A549 (cell line): ENCODE data around the gene ARID5B.

Source experiments
- CEBPB ChIP-seq, 2 experiments: fragments of >200 bp in 1 of 2; sonication (Bioruptor Twin) in 1 of 2; formaldehyde crosslinking in 1 of 2; IDR thresholded peaks; 2 replicates each; pipeline ENCODE4 v1.6.1; 2012 to 2016
- FOSL2 ChIP-seq, 2 experiments: fragments of 450-650 bp in 1 of 2; fragments of >200 bp in 1 of 2; sonication (Bioruptor Twin) in 1 of 2; formaldehyde crosslinking; IDR thresholded peaks; 2 replicates each; pipeline versions ENCODE4 v1.5.0 to v1.6.1; 2016 to 2020; ENCODE audit warnings: mild to moderate bottlenecking in 1 of 2, moderate library complexity in 1 of 2
- HEYL ChIP-seq: fragments of 250-450 bp; sonication (Bioruptor Pico); IDR thresholded peaks from 2 replicates; pipeline ENCODE4 v1.8.0; 2021; ENCODE audit warnings: mild to moderate bottlenecking, moderate library complexity
- HOXB5 ChIP-seq: fragments of 250-450 bp; sonication (Bioruptor Pico); IDR thresholded peaks from 2 replicates; pipeline ENCODE4 v1.5.0; 2020; ENCODE audit warnings: mild to moderate bottlenecking, moderate library complexity
- KDM1A ChIP-seq: fragments of 200-600 bp; sonication (generic); IDR thresholded peaks from 2 replicates; pipeline ENCODE4 v1.6.1; 2016; ENCODE audit warnings: low read depth, mild to moderate bottlenecking
- NPAS2 ChIP-seq: fragments of 250-450 bp; sonication (Bioruptor Pico); IDR thresholded peaks from 2 replicates; pipeline ENCODE4 v1.8.0; 2022; ENCODE audit warnings: mild to moderate bottlenecking, moderate library complexity, borderline replicate concordance
- PHF8 ChIP-seq: fragments of 200-600 bp; sonication (generic); IDR thresholded peaks from 2 replicates; pipeline ENCODE4 v1.6.1; 2016; ENCODE audit warnings: low read depth, mild to moderate bottlenecking, antibody characterized with exemption, moderate library complexity, borderline replicate concordance
- POLR2A ChIP-seq: IDR thresholded peaks from 2 replicates; pipeline ENCODE4 v1.6.1; 2012; ENCODE audit warnings: mild to moderate bottlenecking, low read length
- RFX5 ChIP-seq: fragments of 450-650 bp; IDR thresholded peaks from 2 replicates; pipeline ENCODE4 v1.7.1; 2014; ENCODE audit warnings: antibody characterized with exemption, mild to moderate bottlenecking, moderate library complexity
- RNF2 ChIP-seq: fragments of 200-600 bp; sonication (generic); IDR thresholded peaks from 2 replicates; pipeline ENCODE4 v1.6.1; 2016; ENCODE audit warnings: low read depth, mild to moderate bottlenecking, antibody characterized with exemption, moderate library complexity, borderline replicate concordance
- TF ChIP-seq, protein P1 (sequence below): fragments of >200 bp; sonication (Bioruptor Twin); formaldehyde crosslinking; IDR thresholded peaks from 3 replicates; pipeline ENCODE4 v1.5.1; 2016
- TF ChIP-seq, protein P2 (sequence below): IDR thresholded peaks from 2 replicates; pipeline ENCODE4 v1.6.1; 2012

- TF ChIP-seq, protein P1, sequence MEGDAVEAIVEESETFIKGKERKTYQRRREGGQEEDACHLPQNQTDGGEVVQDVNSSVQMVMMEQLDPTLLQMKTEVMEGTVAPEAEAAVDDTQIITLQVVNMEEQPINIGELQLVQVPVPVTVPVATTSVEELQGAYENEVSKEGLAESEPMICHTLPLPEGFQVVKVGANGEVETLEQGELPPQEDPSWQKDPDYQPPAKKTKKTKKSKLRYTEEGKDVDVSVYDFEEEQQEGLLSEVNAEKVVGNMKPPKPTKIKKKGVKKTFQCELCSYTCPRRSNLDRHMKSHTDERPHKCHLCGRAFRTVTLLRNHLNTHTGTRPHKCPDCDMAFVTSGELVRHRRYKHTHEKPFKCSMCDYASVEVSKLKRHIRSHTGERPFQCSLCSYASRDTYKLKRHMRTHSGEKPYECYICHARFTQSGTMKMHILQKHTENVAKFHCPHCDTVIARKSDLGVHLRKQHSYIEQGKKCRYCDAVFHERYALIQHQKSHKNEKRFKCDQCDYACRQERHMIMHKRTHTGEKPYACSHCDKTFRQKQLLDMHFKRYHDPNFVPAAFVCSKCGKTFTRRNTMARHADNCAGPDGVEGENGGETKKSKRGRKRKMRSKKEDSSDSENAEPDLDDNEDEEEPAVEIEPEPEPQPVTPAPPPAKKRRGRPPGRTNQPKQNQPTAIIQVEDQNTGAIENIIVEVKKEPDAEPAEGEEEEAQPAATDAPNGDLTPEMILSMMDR = no peak
- no peak for TF ChIP-seq RNF2
- no peak for TF ChIP-seq PHF8
- no peak for TF ChIP-seq HOXB5
- TF ChIP-seq POLR2A = no peak
- TF ChIP-seq RFX5 = no peak
- no peak for TF ChIP-seq FOSL2 (IDR thresholded peaks at IDR 0.05)
- TF ChIP-seq FOSL2 (CRISPR knock-in tag; IDR thresholded peaks at IDR 0.05) = no peak
- TF ChIP-seq, protein P2, sequence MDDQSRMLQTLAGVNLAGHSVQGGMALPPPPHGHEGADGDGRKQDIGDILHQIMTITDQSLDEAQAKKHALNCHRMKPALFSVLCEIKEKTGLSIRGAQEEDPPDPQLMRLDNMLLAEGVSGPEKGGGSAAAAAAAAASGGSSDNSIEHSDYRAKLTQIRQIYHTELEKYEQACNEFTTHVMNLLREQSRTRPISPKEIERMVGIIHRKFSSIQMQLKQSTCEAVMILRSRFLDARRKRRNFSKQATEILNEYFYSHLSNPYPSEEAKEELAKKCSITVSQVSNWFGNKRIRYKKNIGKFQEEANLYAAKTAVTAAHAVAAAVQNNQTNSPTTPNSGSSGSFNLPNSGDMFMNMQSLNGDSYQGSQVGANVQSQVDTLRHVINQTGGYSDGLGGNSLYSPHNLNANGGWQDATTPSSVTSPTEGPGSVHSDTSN = no peak
- TF ChIP-seq KDM1A = no peak
- no peak for TF ChIP-seq CEBPB (IDR thresholded peaks at IDR 0.05)
- TF ChIP-seq NPAS2 (CRISPR knock-in tag) = no peak
- TF ChIP-seq HEYL (CRISPR knock-in tag) = no peak
Measured at GRCh38 chr10:62106929-62107519, 205.5 kb downstream of the ARID5B start.
